ENCODE data around the gene CFAP221. TPM values are rescaled to one million over a fixed set of nuclear protein-coding genes. Genes with fewer than 3 reads are reported as not detected.

Gene CFAP221
- total and polyA plus RNA-seq, 2 donors (not counting 3 experiments of a cell fraction or from before 2014, with no cell fraction given) = 0.06 TPM; not detected in 1

GRCh38 chr2:119680457-119681202, 136.4 kb downstream of the CFAP221 start:
- POLR2A ChIA-PET = no interaction called here

GRCh38 chr2:119681203-119681867, 137.1 kb downstream of the CFAP221 start:
- Histone ChIP-seq H2AFZ (ENCODE audit: low read depth, low read length) (no peak overlapping the region), H3K36me3 (ENCODE audit: control insufficient read depth in 2 of 2, extremely low read depth in 1 of 2, insufficient read depth in 2 of 2, low read length in 2 of 2) (no peaks in the 10 kb centered on the region), H3K79me2 (ENCODE audit: control insufficient read depth, insufficient read depth, low read length) (peaks cover 20% of the 10 kb centered on the region), H3K4me1 (ENCODE audit: control insufficient read depth, extremely low read depth, insufficient read depth, low read length) (peaks cover 6% of the 10 kb centered on the region), H3K9me3 (replicated peaks; ENCODE audit: control insufficient read depth, insufficient read depth, low read length) (no peaks in the 10 kb centered on the region), H3K4me3 (replicated peaks in 1 of 3; ENCODE audit: insufficient read depth in 1 of 3, low read depth in 1 of 3, low read length in 3 of 3) (no peak overlapping the region), H3K9me1 (replicated peaks; ENCODE audit: control insufficient read depth, extremely low read depth, insufficient read depth, low read length) (no peaks in the 10 kb centered on the region), H4K20me1 (replicated peaks; ENCODE audit: control insufficient read depth, extremely low read depth, insufficient read depth, low read length) (no peaks in the 10 kb centered on the region), H3K27ac (ENCODE audit: insufficient read depth, low read depth, low read length) (no peak overlapping the region), H3K9ac (replicated peaks; ENCODE audit: extremely low read depth, insufficient read depth, low read length) (no peak overlapping the region), H3K4me2 (ENCODE audit: insufficient read depth, low read length) (no peak overlapping the region), H3K27me3 (ENCODE audit: control insufficient read depth in 2 of 2, insufficient read depth in 2 of 2, low read length in 2 of 2) (peaks cover 0 to 7% of the 10 kb centered on the region in 2 experiments)
- ChIA-PET POLR2A (no interaction called here), CTCF (no interaction called here)
- intact Hi-C loops (cut with micrococcal nuclease) (no loop called here), dilution Hi-C loops (cut with MboI; ENCODE audit: extremely low pct_ligation_motif_present, low sequenced_read_pairs) (no loop called here)
- no TSS peak for BruUV-seq (replicated peaks)
- TF ChIP-seq JUN (IDR thresholded peaks at IDR 0.05; ENCODE audit: borderline replicate concordance, insufficient read depth, insufficient read length, low read depth) (no peak), EZH2 (IDR thresholded peaks at IDR 0.05; ENCODE audit: borderline replicate concordance, low read depth, low read length, severe bottlenecking) (no peak), POLR2AphosphoS5 (IDR thresholded peaks at IDR 0.05; ENCODE audit: insufficient read depth, low read depth, low read length) (no peak), POLR2A (IDR thresholded peaks at IDR 0.05; ENCODE audit: low read depth, low read length) (no peak)
- no peak for DNase-seq (ENCODE audit: low read depth, low spot score)
- no peak for FAIRE-seq

More at GRCh38 chr2:119680457-119681202, 136.4 kb downstream of the CFAP221 start:
- no peak overlapping the region for H3K4me2 ChIP-seq (ENCODE audit: insufficient read depth, low read length)
- peaks cover 6% of the 10 kb centered on the region for H3K4me1 ChIP-seq (ENCODE audit: control insufficient read depth, extremely low read depth, insufficient read depth, low read length)
- H3K9me3 ChIP-seq (replicated peaks; ENCODE audit: control insufficient read depth, insufficient read depth, low read length) = no peaks in the 10 kb centered on the region
- FAIRE-seq (no peak), DNase-seq (ENCODE audit: low read depth, low spot score) (no peak)
- H3K9me1 ChIP-seq (replicated peaks; ENCODE audit: control insufficient read depth, extremely low read depth, insufficient read depth, low read length) = no peaks in the 10 kb centered on the region
- H3K36me3 ChIP-seq (ENCODE audit: control insufficient read depth in 2 of 2, extremely low read depth in 1 of 2, insufficient read depth in 2 of 2, low read length in 2 of 2) = no peaks in the 10 kb centered on the region
- H3K9ac ChIP-seq (replicated peaks; ENCODE audit: extremely low read depth, insufficient read depth, low read length) = no peak overlapping the region
- H3K27ac ChIP-seq (ENCODE audit: insufficient read depth, low read depth, low read length) = no peak overlapping the region
- peaks cover 20% of the 10 kb centered on the region for H3K79me2 ChIP-seq (ENCODE audit: control insufficient read depth, insufficient read depth, low read length)
- H4K20me1 ChIP-seq (replicated peaks; ENCODE audit: control insufficient read depth, extremely low read depth, insufficient read depth, low read length) = no peaks in the 10 kb centered on the region
- no peak overlapping the region for H3K4me3 ChIP-seq (replicated peaks in 1 of 3; ENCODE audit: insufficient read depth in 1 of 3, low read depth in 1 of 3, low read length in 3 of 3)
- intact Hi-C loops (cut with micrococcal nuclease) (no loop called here), dilution Hi-C loops (cut with MboI; ENCODE audit: extremely low pct_ligation_motif_present, low sequenced_read_pairs) (no loop called here)
- CTCF ChIA-PET = no interaction called here
- peaks cover 0 to 7% of the 10 kb centered on the region in 2 experiments for H3K27me3 ChIP-seq (ENCODE audit: control insufficient read depth in 2 of 2, insufficient read depth in 2 of 2, low read length in 2 of 2)
- BruUV-seq (replicated peaks) = no TSS peak
- no peak overlapping the region for H2AFZ ChIP-seq (ENCODE audit: low read depth, low read length)
- TF ChIP-seq FOS (IDR thresholded peaks at IDR 0.05; ENCODE audit: borderline replicate concordance, insufficient read depth, low read length) = no peak

Data from endothelial cell of umbilical vein (primary cell).